ENCODE measurements around the gene TNNC1.

DNA sequence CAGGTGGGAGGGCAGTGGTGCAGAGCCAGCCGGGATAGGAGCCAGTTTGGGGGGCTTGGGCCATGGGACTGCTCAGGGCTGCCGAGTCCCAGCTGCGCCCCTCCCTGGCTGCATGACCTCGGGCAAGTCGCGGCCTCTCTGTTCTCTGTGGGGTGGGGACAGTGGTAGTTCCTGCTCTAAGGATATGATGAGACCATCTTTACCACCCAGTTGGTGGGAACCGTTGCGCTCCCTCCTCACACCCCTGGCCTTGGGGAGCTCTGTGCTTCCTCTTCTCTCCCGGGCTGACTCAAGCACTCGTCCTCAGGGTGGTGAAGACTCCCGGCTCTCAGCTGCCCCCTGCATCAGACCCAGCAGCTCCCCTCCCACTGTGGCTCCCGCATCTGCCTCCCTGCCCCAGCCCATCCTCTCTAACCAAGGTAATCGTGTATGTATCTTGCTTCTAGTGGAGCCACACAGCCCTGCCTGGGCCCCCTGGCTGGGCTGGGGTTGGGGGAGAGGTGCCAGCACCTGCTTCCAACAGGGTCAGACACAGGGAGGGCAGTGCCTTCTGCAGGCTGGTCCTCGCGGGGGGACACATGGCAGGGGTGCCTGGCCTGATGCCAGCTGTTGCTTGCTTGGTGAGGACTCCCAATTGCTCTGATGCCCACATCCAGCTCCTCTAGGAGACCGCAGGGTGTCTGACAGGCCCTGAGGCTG, 26.2 kb upstream of the TNNC1 start:
- TF ChIP-seq, protein P1, sequence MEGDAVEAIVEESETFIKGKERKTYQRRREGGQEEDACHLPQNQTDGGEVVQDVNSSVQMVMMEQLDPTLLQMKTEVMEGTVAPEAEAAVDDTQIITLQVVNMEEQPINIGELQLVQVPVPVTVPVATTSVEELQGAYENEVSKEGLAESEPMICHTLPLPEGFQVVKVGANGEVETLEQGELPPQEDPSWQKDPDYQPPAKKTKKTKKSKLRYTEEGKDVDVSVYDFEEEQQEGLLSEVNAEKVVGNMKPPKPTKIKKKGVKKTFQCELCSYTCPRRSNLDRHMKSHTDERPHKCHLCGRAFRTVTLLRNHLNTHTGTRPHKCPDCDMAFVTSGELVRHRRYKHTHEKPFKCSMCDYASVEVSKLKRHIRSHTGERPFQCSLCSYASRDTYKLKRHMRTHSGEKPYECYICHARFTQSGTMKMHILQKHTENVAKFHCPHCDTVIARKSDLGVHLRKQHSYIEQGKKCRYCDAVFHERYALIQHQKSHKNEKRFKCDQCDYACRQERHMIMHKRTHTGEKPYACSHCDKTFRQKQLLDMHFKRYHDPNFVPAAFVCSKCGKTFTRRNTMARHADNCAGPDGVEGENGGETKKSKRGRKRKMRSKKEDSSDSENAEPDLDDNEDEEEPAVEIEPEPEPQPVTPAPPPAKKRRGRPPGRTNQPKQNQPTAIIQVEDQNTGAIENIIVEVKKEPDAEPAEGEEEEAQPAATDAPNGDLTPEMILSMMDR (conservative IDR thresholded peaks at IDR 0.05; ENCODE audit: low read depth, low read length), result no peak
- TF ChIP-seq EZH2 (IDR thresholded peaks at IDR 0.05; ENCODE audit: borderline replicate concordance, low read depth, low read length, poor library complexity, severe bottlenecking), result no peak

Data from A673 (cell line).